Ovary (tissue), 3 donors: Measurements from ENCODE around the gene CYP27C1.

Experiments used
- CTCF ChIP-seq, 3 donors: fragments of 450-650 bp in 2 of 3; fragments of 200-600 bp in 1 of 3; IDR thresholded peaks; one replicate each; pipeline versions ENCODE4 v1.5.1 to v1.8.0; 2016 to 2022; ENCODE audit warnings: antibody characterized with exemption in 3 of 3, mild to moderate bottlenecking in 1 of 3
- EP300 ChIP-seq: sonication (generic); formaldehyde crosslinking; IDR thresholded peaks from one replicate; pipeline ENCODE4 v1.6.1; 2017; ENCODE audit warnings: antibody characterized with exemption
- POLR2A ChIP-seq: fragments of 450-650 bp; IDR thresholded peaks from one replicate; pipeline ENCODE4 v1.6.1; 2017; ENCODE audit warnings: antibody characterized with exemption, mild to moderate bottlenecking, moderate library complexity
- donor health status: DM: no; HTN: no; CAD: no.

GRCh38 chr2:127228102-127228501 lies 8.0 kb upstream of the CYP27C1 start:
- no peak for TF ChIP-seq CTCF (IDR thresholded peaks at IDR 0.05)
- TF ChIP-seq EP300: no peak
- TF ChIP-seq POLR2A: no peak
